ENCODE data around the gene OR1B1.
"Not testable (repeated sequence)": the region's sequence is repeated elsewhere in the genome, so short reads cannot be mapped to it uniquely, and the experiment has no call there.

OR1B1 gene

DNA sequence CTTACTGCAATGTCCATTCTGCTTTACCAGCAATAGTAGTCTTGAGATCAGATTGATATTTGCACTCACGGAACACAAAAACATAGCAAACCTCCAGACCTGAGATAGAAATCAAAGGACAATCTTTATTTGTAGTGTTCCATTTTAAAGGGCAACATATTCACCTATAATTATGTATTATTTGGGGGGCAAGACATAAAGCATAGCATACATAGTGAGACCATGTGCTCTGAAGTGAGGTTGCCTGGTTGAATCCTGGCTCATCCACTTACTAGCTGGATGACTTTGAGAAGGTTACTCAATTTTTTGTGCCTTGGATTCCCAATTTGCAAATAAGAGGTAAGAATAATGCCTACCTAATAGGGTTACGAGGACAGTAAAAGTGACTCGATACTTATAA lies at the start of gene OR1B1:
Gene OR1B1, minus strand, starts transcription at position 101 of the 400 bp plus-strand sequence.
- Mint-ChIP-seq H3K27ac (no peak within 1 kb of the TSS), H3K36me3 (ENCODE audit: low read depth) (no peaks in the 10 kb centered on the region), H3K9me3 (no peaks in the 10 kb centered on the region), H3K4me3 (no peak within 1 kb of the TSS), H3K4me1 (ENCODE audit: low read depth) (no peaks in the 10 kb centered on the region), H3K27me3 (ENCODE audit: low read depth) (no peaks in the 10 kb centered on the region)
- DNase-seq (ENCODE audit: low spot score): no peak

DNA sequence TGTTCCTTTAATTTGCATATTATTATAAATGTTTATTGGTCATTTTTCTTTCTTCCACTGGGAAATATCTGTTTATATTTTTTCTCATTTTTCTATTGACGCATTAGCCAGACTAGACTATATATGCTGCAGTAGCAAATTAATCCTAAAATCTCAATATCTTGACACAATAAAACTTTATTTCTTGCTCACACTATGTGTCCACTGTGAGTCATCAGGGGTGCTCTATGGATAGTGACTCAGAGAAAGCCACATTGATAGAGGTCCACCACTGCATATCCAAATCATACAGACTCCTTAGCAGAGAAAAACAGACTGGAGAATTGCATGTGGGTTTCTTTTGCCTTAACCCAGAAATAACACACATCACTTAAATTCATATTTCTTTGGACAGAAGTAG lies 38.3 kb upstream of the OR1B1 start:
- Mint-ChIP-seq H3K4me1 (ENCODE audit: low read depth) (no peaks in the 10 kb centered on the region), H3K27me3 (ENCODE audit: low read depth) (no peaks in the 10 kb centered on the region), H3K9me3 (no peaks in the 10 kb centered on the region), H3K27ac (no peak overlapping the region), H3K4me3 (no peak overlapping the region), H3K36me3 (ENCODE audit: low read depth) (no peaks in the 10 kb centered on the region)
- no peak for DNase-seq (ENCODE audit: low spot score)

- no peak overlapping the region for H3K27ac Mint-ChIP-seq
- DNase-seq (ENCODE audit: low spot score): no peak
- no peak overlapping the region for H3K4me3 Mint-ChIP-seq
- H3K4me1 Mint-ChIP-seq (ENCODE audit: low read depth): no peaks in the 10 kb centered on the region
- no peaks in the 10 kb centered on the region for H3K27me3 Mint-ChIP-seq (ENCODE audit: low read depth)
- H3K9me3 Mint-ChIP-seq: peaks cover 22% of the 10 kb centered on the region
- no peaks in the 10 kb centered on the region for H3K36me3 Mint-ChIP-seq (ENCODE audit: low read depth)
Measured at GRCh38 chr9:122684851-122685250, 27.4 kb upstream of the OR1B1 start.

DNA sequence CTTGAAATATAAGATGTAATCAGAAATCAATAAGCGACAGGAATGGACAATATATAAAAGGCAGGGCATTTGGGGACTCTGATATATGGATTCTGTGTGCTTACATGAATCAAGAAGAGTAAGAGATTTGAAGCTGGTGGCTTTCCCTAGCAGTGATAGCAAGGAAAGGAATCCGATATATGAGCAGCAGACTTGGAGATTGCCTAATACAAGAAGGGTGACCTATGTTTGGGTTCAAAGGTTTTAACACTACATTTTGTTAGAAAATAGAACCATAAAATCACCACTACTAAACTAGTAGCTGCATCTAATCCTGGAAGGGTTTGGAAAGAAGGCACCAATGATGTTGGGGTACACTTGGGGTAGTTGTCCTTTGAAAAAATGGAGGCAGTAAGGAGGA lies 15.1 kb upstream of the OR1B1 start:
- Mint-ChIP-seq H3K36me3 (ENCODE audit: low read depth) (no peaks in the 10 kb centered on the region), H3K4me3 (no peak overlapping the region), H3K27ac (no peak overlapping the region), H3K4me1 (ENCODE audit: low read depth) (no peaks in the 10 kb centered on the region), H3K9me3 (peaks cover 6% of the 10 kb centered on the region), H3K27me3 (ENCODE audit: low read depth) (no peaks in the 10 kb centered on the region)
- DNase-seq (ENCODE audit: low spot score): no peak

DNA sequence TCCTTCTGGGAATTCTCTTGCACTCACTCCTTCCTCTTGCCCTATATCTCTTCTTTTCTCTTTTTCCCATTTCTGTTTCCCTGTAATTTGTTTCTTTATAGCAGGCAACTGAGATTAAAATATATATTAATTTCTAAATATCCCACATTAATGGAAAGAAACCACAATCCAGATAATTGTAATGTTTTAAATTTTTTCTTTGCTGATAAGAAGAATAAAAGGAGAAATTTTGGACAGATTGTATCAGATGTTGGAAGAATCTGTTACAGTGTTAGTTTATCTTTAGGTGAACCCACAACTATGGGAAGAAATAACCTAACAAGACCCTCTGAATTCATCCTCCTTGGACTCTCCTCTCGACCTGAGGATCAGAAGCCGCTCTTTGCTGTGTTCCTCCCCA lies 4.0 kb upstream of the OR1B1 start, which contains the start of gene OR1L1:
Gene OR1L1, plus strand, starts transcription at position 301 of the 400 bp plus-strand sequence. Its CDS starts 0 bp downstream, at position 301.
- H3K4me1 Mint-ChIP-seq (ENCODE audit: low read depth): no peaks in the 10 kb centered on the region
- no peak within 1 kb of the TSS for H3K27ac Mint-ChIP-seq
- DNase-seq (ENCODE audit: low spot score): no peak
- H3K36me3 Mint-ChIP-seq (ENCODE audit: low read depth): no peaks in the 10 kb centered on the region
- no peak within 1 kb of the TSS for H3K4me3 Mint-ChIP-seq
- no peaks in the 10 kb centered on the region for H3K27me3 Mint-ChIP-seq (ENCODE audit: low read depth)
- H3K9me3 Mint-ChIP-seq: no peaks in the 10 kb centered on the region

DNA sequence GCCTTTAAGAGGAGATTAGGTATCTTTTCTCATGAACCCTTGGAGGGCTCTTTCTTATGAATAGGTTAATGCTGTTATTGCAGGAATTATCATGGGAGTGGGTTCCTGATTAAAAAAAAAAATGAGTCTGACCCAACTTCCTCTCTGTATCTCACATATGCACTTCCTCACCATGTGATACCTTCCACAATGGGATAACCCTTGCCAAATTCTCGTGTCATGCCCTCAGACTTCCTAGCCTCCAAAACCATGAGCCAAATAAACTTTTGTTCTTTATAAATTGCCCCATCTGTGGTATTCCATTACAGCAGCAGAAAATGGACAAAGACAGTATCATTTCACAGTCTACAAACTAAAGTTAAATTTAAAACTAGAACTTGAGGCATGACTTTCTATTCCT lies 1.0 kb downstream of the OR1B1 start:
- Mint-ChIP-seq H3K4me3 (no peak overlapping the region), H3K4me1 (ENCODE audit: low read depth) (no peaks in the 10 kb centered on the region), H3K9me3 (no peaks in the 10 kb centered on the region), H3K27ac (no peak overlapping the region), H3K36me3 (ENCODE audit: low read depth) (no peaks in the 10 kb centered on the region), H3K27me3 (ENCODE audit: low read depth) (no peaks in the 10 kb centered on the region)
- DNase-seq (ENCODE audit: low spot score): no peak

DNA sequence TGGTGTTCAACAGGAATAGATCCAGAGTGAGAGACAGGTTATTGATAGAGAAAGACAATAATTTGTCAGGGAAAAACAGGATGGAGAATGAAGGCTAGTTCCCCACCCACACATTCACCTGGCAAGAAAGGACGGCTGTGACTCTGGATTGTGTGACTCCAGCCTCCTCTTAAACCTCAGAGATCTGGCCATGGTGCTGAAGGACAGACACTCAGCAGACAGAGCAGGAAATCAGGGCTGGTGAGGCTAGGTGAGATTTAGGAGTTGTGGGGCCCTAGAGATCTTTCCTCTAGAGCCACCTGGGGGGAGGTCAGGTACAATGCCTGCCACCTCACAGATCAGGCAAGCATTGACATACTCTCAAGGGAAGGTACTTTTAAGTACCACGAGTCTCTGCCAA lies 15.2 kb downstream of the OR1B1 start:
- DNase-seq (ENCODE audit: low spot score): no peak
- Mint-ChIP-seq H3K27me3 (ENCODE audit: low read depth) (no peaks in the 10 kb centered on the region), H3K9me3 (no peaks in the 10 kb centered on the region), H3K4me3 (no peak overlapping the region), H3K4me1 (ENCODE audit: low read depth) (no peaks in the 10 kb centered on the region), H3K27ac (no peak overlapping the region), H3K36me3 (ENCODE audit: low read depth) (no peaks in the 10 kb centered on the region)

GRCh38 chr9:122619996-122620395 lies 37.4 kb downstream of the OR1B1 start:
- no peak for DNase-seq (ENCODE audit: low spot score)
- peaks cover 2% of the 10 kb centered on the region for H3K27me3 Mint-ChIP-seq (ENCODE audit: low read depth)
- H3K4me1 Mint-ChIP-seq (ENCODE audit: low read depth): no peaks in the 10 kb centered on the region
- no peaks in the 10 kb centered on the region for H3K9me3 Mint-ChIP-seq
- H3K36me3 Mint-ChIP-seq (ENCODE audit: low read depth): no peaks in the 10 kb centered on the region
- no peak overlapping the region for H3K27ac Mint-ChIP-seq
- H3K4me3 Mint-ChIP-seq: no peak overlapping the region

GRCh38 chr9:122614362-122614761 lies 43.1 kb downstream of the OR1B1 start, which contains the start of gene OR1Q1:
Gene OR1Q1, plus strand, starts transcription at chr9:122614738. Its CDS starts 0 bp downstream, at chr9:122614738.
- Mint-ChIP-seq H3K36me3 (ENCODE audit: low read depth) (no peaks in the 10 kb centered on the region), H3K9me3 (no peaks in the 10 kb centered on the region), H3K27ac (no peak within 1 kb of the TSS), H3K27me3 (ENCODE audit: low read depth) (no peaks in the 10 kb centered on the region), H3K4me1 (ENCODE audit: low read depth) (no peaks in the 10 kb centered on the region), H3K4me3 (no peak within 1 kb of the TSS)
- DNase-seq (ENCODE audit: low spot score): no peak

GRCh38 chr9:122609804-122610203 lies 47.6 kb downstream of the OR1B1 start:
- Mint-ChIP-seq H3K9me3 (no peaks in the 10 kb centered on the region), H3K4me3 (no peak overlapping the region), H3K36me3 (ENCODE audit: low read depth) (no peaks in the 10 kb centered on the region), H3K4me1 (ENCODE audit: low read depth) (no peaks in the 10 kb centered on the region), H3K27ac (no peak overlapping the region), H3K27me3 (ENCODE audit: low read depth) (no peaks in the 10 kb centered on the region)
- no peak for DNase-seq (ENCODE audit: low spot score)

GRCh38 chr9:122606587-122606986 lies 50.8 kb downstream of the OR1B1 start:
- Mint-ChIP-seq H3K27me3 (ENCODE audit: low read depth) (no peaks in the 10 kb centered on the region), H3K4me1 (ENCODE audit: low read depth) (no peaks in the 10 kb centered on the region), H3K36me3 (ENCODE audit: low read depth) (no peaks in the 10 kb centered on the region), H3K4me3 (no peak overlapping the region), H3K9me3 (no peaks in the 10 kb centered on the region), H3K27ac (no peak overlapping the region)
- no peak for DNase-seq (ENCODE audit: low spot score)

GRCh38 chr9:122605691-122606090 lies 51.7 kb downstream of the OR1B1 start:
- DNase-seq (ENCODE audit: low spot score): no peak
- Mint-ChIP-seq H3K9me3 (peaks cover 7% of the 10 kb centered on the region), H3K27me3 (ENCODE audit: low read depth) (no peaks in the 10 kb centered on the region), H3K4me3 (no peak overlapping the region), H3K4me1 (ENCODE audit: low read depth) (no peaks in the 10 kb centered on the region), H3K27ac (no peak overlapping the region), H3K36me3 (ENCODE audit: low read depth) (no peaks in the 10 kb centered on the region)

- DNase-seq (ENCODE audit: low spot score); H3K27me3 Mint-ChIP-seq (ENCODE audit: low read depth); H3K9me3 Mint-ChIP-seq; H3K4me1 Mint-ChIP-seq (ENCODE audit: low read depth); H3K4me3 Mint-ChIP-seq; H3K36me3 Mint-ChIP-seq (ENCODE audit: low read depth); H3K27ac Mint-ChIP-seq: not testable (repeated sequence)
Measured at GRCh38 chr9:122583284-122583683, 74.1 kb downstream of the OR1B1 start, which contains the start of gene OR1L8. Gene OR1L8, minus strand, starts transcription at chr9:122583384. Its CDS starts 14,907 bp downstream, at chr9:122568477.

GRCh38 chr9:122580360-122580759 lies 77.1 kb downstream of the OR1B1 start:
- no peak for DNase-seq (ENCODE audit: low spot score)
- no peak overlapping the region for H3K4me3 Mint-ChIP-seq

DNA sequence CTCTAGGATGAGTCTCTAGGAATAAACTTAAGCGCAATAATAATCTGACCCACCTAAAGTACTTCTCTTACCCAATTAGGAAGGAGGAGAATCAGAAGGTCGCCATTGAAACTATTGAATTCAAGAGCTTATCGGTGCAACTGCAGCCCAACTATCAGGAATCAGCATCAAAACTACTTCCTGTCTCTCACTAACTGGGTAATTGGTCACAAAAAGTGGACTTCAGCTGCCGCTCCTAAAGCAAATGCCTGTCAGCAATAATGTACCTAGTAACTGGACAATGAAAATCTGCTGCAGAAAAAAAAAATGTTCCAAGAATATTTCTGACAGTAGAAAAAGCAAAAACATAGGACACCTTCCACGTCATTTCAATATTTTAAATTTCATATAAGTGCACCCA lies 77.6 kb downstream of the OR1B1 start:
- no peak for DNase-seq (ENCODE audit: low spot score)
- peaks cover 3% of the 10 kb centered on the region for H3K27me3 Mint-ChIP-seq (ENCODE audit: low read depth)
- H3K4me1 Mint-ChIP-seq (ENCODE audit: low read depth): no peaks in the 10 kb centered on the region
- H3K4me3 Mint-ChIP-seq: no peak overlapping the region
- H3K36me3 Mint-ChIP-seq (ENCODE audit: low read depth): no peaks in the 10 kb centered on the region
- H3K9me3 Mint-ChIP-seq: no peaks in the 10 kb centered on the region
- no peak overlapping the region for H3K27ac Mint-ChIP-seq

More at GRCh38 chr9:122580360-122580759, 77.1 kb downstream of the OR1B1 start:
- no peaks in the 10 kb centered on the region for H3K36me3 Mint-ChIP-seq (ENCODE audit: low read depth)
- H3K27ac Mint-ChIP-seq: no peak overlapping the region
- no peaks in the 10 kb centered on the region for H3K4me1 Mint-ChIP-seq (ENCODE audit: low read depth)
- H3K9me3 Mint-ChIP-seq: no peaks in the 10 kb centered on the region
- H3K27me3 Mint-ChIP-seq (ENCODE audit: low read depth): peaks cover 5% of the 10 kb centered on the region
